GM12878 (cell line): ENCODE data around the gene POP5.

ENCODE experiments used
- CBFB ChIP-seq: IDR thresholded peaks from 2 replicates; pipeline ENCODE4 v1.6.1; 2016; ENCODE audit warnings: antibody characterized with exemption, low read depth
- CHD1 ChIP-seq: IDR thresholded peaks from 2 replicates; pipeline ENCODE4 v1.6.1; 2012; ENCODE audit warnings: low read depth, low read length, improper control_type of control experiment
- CTCF ChIP-seq, 3 experiments: IDR thresholded peaks in 2 of 3; conservative IDR thresholded peaks in 1 of 3; 2 replicates each; pipeline ENCODE4 v1.5.1; 2011; ENCODE audit warnings: low read depth in 3 of 3, low read length in 3 of 3, mild to moderate bottlenecking in 3 of 3, control low read depth in 2 of 3, moderate library complexity in 2 of 3, inconsistent platforms in 1 of 3, mixed read lengths in 1 of 3; ENCODE audit not compliant: control insufficient read depth in 2 of 3, insufficient read depth in 1 of 3; ENCODE audit errors: extremely low read depth in 1 of 3
- EP300 ChIP-seq, 2 experiments: fragments of 150-350 bp in 1 of 2; IDR thresholded peaks; 2 replicates each; pipeline ENCODE4 v1.6.1; 2011 to 2012; ENCODE audit warnings: low read depth in 2 of 2, low read length in 2 of 2, borderline replicate concordance in 1 of 2, improper control_type of control experiment in 1 of 2, inconsistent platforms in 1 of 2; ENCODE audit not compliant: control insufficient read depth in 1 of 2
- MAX ChIP-seq: IDR thresholded peaks from 2 replicates; pipeline ENCODE4 v1.6.1; 2012; ENCODE audit warnings: low read depth, low read length, improper control_type of control experiment
- POLR2A ChIP-seq: IDR thresholded peaks from 2 replicates; pipeline ENCODE4 v1.6.1; 2011; ENCODE audit warnings: low read depth, mild to moderate bottlenecking, low read length
- RAD51 ChIP-seq: fragments of 450-650 bp; IDR thresholded peaks from 2 replicates; pipeline ENCODE4 v1.6.1; 2016; ENCODE audit warnings: moderate library complexity, mild to moderate bottlenecking, inconsistent platforms
- SPI1 ChIP-seq: IDR thresholded peaks from 2 replicates; pipeline ENCODE4 v1.6.1; 2011; ENCODE audit warnings: low read depth, mild to moderate bottlenecking, low read length, moderate library complexity, borderline replicate concordance; ENCODE audit not compliant: insufficient read depth
- YY1 ChIP-seq: IDR thresholded peaks from 2 replicates; pipeline ENCODE4 v1.6.1; 2011; ENCODE audit warnings: low read depth, mild to moderate bottlenecking, low read length
- ZBTB40 ChIP-seq: fragments of 450-650 bp; IDR thresholded peaks from 2 replicates; pipeline ENCODE4 v1.6.1; 2016; ENCODE audit warnings: mild to moderate bottlenecking, moderate library complexity, borderline replicate concordance
- ZSCAN29 ChIP-seq: fragments of 450-650 bp; IDR thresholded peaks from 2 replicates; pipeline ENCODE4 v1.6.1; 2017; ENCODE audit warnings: mild to moderate bottlenecking, moderate library complexity

GRCh38 chr12:120546050-120546386 lies 35.2 kb downstream of the POP5 start:
- TF ChIP-seq EP300 (IDR thresholded peaks at IDR 0.05; ENCODE audit: borderline replicate concordance in 1 of 2, control insufficient read depth in 1 of 2, low read depth in 2 of 2, low read length in 2 of 2) (no peak), CHD1 (no peak), RAD51 (no peak), CTCF (IDR thresholded peaks at IDR 0.05 in 2 of 3, conservative IDR thresholded peaks at IDR 0.05 in 1 of 3; ENCODE audit: control insufficient read depth in 2 of 3, extremely low read depth in 1 of 3, insufficient read depth in 1 of 3, low read depth in 3 of 3, low read length in 3 of 3) (no peak), YY1 (no peak), ZSCAN29 (no peak), SPI1 (no peak), MAX (no peak), CBFB (no peak), POLR2A (no peak), ZBTB40 (no peak)
